Neural cell (in vitro differentiated cells): ENCODE results near the gene RNGTT. TPM values are rescaled to one million over a fixed set of nuclear protein-coding genes. Genes with fewer than 3 reads are reported as not detected.

Experiments used
- H2AFZ ChIP-seq: fragments of 200-600, 300-800 bp; sonication (generic), shearing (Covaris generic); 2 replicates; pipeline ENCODE4 v1.6.0; 2014; ENCODE audit warnings: low read depth, mild to moderate bottlenecking, antibody characterized with exemption, low read length, moderate library complexity
- H3F3A ChIP-seq: fragments of 200-600 bp; shearing (Covaris generic); 2 replicates; pipeline ENCODE4 v1.6.1; 2016; ENCODE audit warnings: mild to moderate bottlenecking, moderate library complexity, mixed read lengths, antibody characterized with exemption, low read length; ENCODE audit not compliant: insufficient read depth, poor library complexity, severe bottlenecking
- H3K27ac ChIP-seq: fragments of 200-600, 300-800 bp; sonication (generic), shearing (Covaris generic); 2 replicates; pipeline ENCODE4 v1.5.1; 2014; ENCODE audit warnings: mild to moderate bottlenecking, low read length, moderate library complexity
- H3K27me3 ChIP-seq: fragments of 300-800, 200-600 bp; sonication (generic), shearing (Covaris generic); 2 replicates; pipeline ENCODE4 v1.6.0; 2014; ENCODE audit warnings: mild to moderate bottlenecking, low read depth, low read length, moderate library complexity; ENCODE audit not compliant: insufficient read depth
- H3K36me3 ChIP-seq: fragments of 300-800, 200-600 bp; sonication (generic), shearing (Covaris generic); 2 replicates; pipeline ENCODE4 v1.5.1; 2014; ENCODE audit warnings: mild to moderate bottlenecking, antibody characterized with exemption, low read length, moderate library complexity; ENCODE audit not compliant: insufficient read depth
- H3K4me2 ChIP-seq: fragments of 300-800, 200-600 bp; sonication (generic), shearing (Covaris generic); 2 replicates; pipeline ENCODE4 v1.6.0; 2014; ENCODE audit warnings: mild to moderate bottlenecking, low read length
- H3K4me3 ChIP-seq: fragments of 300-800, 200-600 bp; sonication (generic), shearing (Covaris generic); 2 replicates; pipeline ENCODE4 v1.5.1; 2014; ENCODE audit warnings: mild to moderate bottlenecking, low read length, moderate library complexity
- H3K79me2 ChIP-seq: fragments of 200-600 bp; shearing (Covaris generic); replicated peaks from 2 replicates; pipeline ENCODE4 v1.6.0; 2014; ENCODE audit warnings: mild to moderate bottlenecking, low read length, moderate library complexity; ENCODE audit not compliant: insufficient read depth
- H3K9ac ChIP-seq: fragments of 300-800, 200-600 bp; sonication (generic), shearing (Covaris generic); 2 replicates; pipeline ENCODE4 v1.6.1; 2016; ENCODE audit warnings: mild to moderate bottlenecking, low read length, mixed read lengths
- H3K9me2 ChIP-seq: fragments of 200-600 bp; shearing (Covaris generic); 2 replicates; pipeline ENCODE4 v1.6.1; 2016; ENCODE audit warnings: mild to moderate bottlenecking, low read length, mixed read lengths; ENCODE audit not compliant: insufficient read depth
- H3K9me3 ChIP-seq: fragments of 200-600, 300-800 bp; sonication (generic), shearing (Covaris generic); 2 replicates; pipeline ENCODE4 v1.6.1; 2016; ENCODE audit warnings: mild to moderate bottlenecking, mixed run types, low read length, moderate library complexity, mixed read lengths
- H4K20me1 ChIP-seq: fragments of 200-600 bp; shearing (Covaris generic); 2 replicates; pipeline ENCODE4 v1.6.1; 2016; ENCODE audit warnings: mild to moderate bottlenecking, mixed run types; ENCODE audit not compliant: insufficient read depth
- EP300 ChIP-seq: fragments of 450-650 bp; conservative IDR thresholded peaks from 2 replicates; pipeline ENCODE4 v1.6.1; 2014; ENCODE audit warnings: antibody characterized with exemption, mild to moderate bottlenecking, moderate library complexity; ENCODE audit not compliant: poor library complexity, severe bottlenecking
- EZH2 ChIP-seq: fragments of 200-600, 300-800 bp; shearing (Covaris generic), sonication (generic); IDR thresholded peaks from 2 replicates; pipeline ENCODE4 v1.6.1; 2014; ENCODE audit warnings: antibody characterized with exemption, low read length, borderline replicate concordance, mild to moderate bottlenecking; ENCODE audit not compliant: insufficient read depth, poor library complexity, severe bottlenecking
- MXI1 ChIP-seq: fragments of 450-650 bp; conservative IDR thresholded peaks from 2 replicates; pipeline ENCODE4 v1.6.1; 2014; ENCODE audit warnings: antibody characterized with exemption, mild to moderate bottlenecking; ENCODE audit not compliant: poor library complexity, severe bottlenecking
- POLR2AphosphoS5 ChIP-seq: IDR thresholded peaks from 2 replicates; pipeline ENCODE4 v1.6.1; 2012
- RAD21 ChIP-seq: fragments of 450-650 bp; conservative IDR thresholded peaks from 2 replicates; pipeline ENCODE4 v1.6.1; 2014; ENCODE audit warnings: antibody characterized with exemption, mild to moderate bottlenecking, moderate library complexity
- REST ChIP-seq: IDR thresholded peaks from 2 replicates; pipeline ENCODE4 v1.6.1; 2012; ENCODE audit warnings: borderline replicate concordance
- SMC3 ChIP-seq: fragments of 450-650 bp; conservative IDR thresholded peaks from 2 replicates; pipeline ENCODE4 v1.6.1; 2014; ENCODE audit warnings: antibody characterized with exemption, mild to moderate bottlenecking, moderate library complexity; ENCODE audit not compliant: poor library complexity
- TAF1 ChIP-seq: IDR thresholded peaks from 2 replicates; pipeline ENCODE4 v1.6.1; 2012; ENCODE audit warnings: low read depth
- polyA plus RNA-seq: library from polyadenylated mRNA; depleted of rRNA; stranded (reverse); fragments of >200 nt; gene quantifications from 2 replicates; pipeline ENCODE4 v1.2.3, GENCODE V29; 2014
- TF ChIP-seq, protein P1 (sequence below): fragments of 450-650 bp; IDR thresholded peaks from 2 replicates; pipeline ENCODE4 v1.5.1; 2014; ENCODE audit warnings: antibody characterized with exemption, mild to moderate bottlenecking, moderate library complexity; ENCODE audit not compliant: poor library complexity, severe bottlenecking

RNGTT gene
- polyA plus RNA-seq, 1 donor from 2014 or later = 28.3 TPM

DNA sequence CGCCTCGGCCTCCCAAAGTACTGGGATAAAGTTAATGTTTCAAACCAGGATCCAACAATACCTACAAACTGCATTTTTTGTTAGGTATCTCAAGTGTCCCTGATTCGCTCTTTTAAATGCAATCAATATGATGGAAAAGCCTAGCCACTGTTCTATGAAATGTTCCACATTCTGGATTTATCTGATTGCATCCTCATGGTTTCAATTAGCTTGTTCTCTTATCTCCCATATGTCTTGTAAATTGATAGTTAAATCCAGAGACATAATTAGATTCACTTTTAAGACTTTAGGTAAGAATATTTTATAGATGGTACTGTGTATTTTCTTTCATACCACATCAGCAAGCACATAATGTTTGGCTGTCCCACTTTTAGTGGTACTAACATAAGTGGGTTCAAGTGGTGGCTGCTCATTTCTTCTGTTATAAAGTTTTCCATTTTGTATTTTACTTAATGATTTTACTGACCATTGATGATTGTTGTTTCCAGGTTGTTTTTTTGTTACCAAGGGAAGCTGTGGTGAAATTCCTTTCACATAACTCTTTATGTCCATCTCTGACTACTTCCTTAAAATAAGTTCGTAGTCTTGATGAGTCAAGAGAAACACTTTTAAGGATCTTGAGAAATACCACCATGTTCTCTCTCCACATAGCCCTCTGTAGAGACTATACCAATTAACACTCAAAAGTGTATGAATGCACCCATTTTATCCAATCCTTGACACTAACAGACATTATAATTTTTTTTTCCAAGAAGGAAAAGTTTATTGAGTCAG is 40.5 kb downstream of the RNGTT start:
- Histone ChIP-seq H3K4me2 (no peak overlapping the region), H3K79me2 (no peaks in the 10 kb centered on the region), H3K9me3 (no peaks in the 10 kb centered on the region), H3K36me3 (peaks cover 4% of the 10 kb centered on the region), H2AFZ (no peak overlapping the region), H3K27me3 (no peaks in the 10 kb centered on the region), H3F3A (no peaks in the 10 kb centered on the region), H3K9ac (no peak overlapping the region), H3K27ac (no peak overlapping the region), H3K9me2 (no peaks in the 10 kb centered on the region), H4K20me1 (no peaks in the 10 kb centered on the region), H3K4me3 (no peak overlapping the region)
- TF ChIP-seq, protein P1, sequence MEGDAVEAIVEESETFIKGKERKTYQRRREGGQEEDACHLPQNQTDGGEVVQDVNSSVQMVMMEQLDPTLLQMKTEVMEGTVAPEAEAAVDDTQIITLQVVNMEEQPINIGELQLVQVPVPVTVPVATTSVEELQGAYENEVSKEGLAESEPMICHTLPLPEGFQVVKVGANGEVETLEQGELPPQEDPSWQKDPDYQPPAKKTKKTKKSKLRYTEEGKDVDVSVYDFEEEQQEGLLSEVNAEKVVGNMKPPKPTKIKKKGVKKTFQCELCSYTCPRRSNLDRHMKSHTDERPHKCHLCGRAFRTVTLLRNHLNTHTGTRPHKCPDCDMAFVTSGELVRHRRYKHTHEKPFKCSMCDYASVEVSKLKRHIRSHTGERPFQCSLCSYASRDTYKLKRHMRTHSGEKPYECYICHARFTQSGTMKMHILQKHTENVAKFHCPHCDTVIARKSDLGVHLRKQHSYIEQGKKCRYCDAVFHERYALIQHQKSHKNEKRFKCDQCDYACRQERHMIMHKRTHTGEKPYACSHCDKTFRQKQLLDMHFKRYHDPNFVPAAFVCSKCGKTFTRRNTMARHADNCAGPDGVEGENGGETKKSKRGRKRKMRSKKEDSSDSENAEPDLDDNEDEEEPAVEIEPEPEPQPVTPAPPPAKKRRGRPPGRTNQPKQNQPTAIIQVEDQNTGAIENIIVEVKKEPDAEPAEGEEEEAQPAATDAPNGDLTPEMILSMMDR = no peak
- no peak for TF ChIP-seq MXI1
- no peak for TF ChIP-seq POLR2AphosphoS5
- TF ChIP-seq EP300 = no peak
- no peak for TF ChIP-seq SMC3
- TF ChIP-seq REST = no peak
- TF ChIP-seq RAD21 = no peak
- TF ChIP-seq TAF1 = no peak
- TF ChIP-seq EZH2 = no peak

GRCh38 chr6:88921734-88922133 is 41.7 kb downstream of the RNGTT start:
- H3K27me3 ChIP-seq = no peaks in the 10 kb centered on the region
- H3K79me2 ChIP-seq = no peaks in the 10 kb centered on the region
- peaks cover 4% of the 10 kb centered on the region for H3K36me3 ChIP-seq
- H3K4me2 ChIP-seq = no peak overlapping the region
- no peaks in the 10 kb centered on the region for H3K9me3 ChIP-seq
- TF ChIP-seq SMC3 (no peak), RAD21 (no peak), MXI1 (no peak), EZH2 (no peak), EP300 (no peak), TAF1 (no peak), POLR2AphosphoS5 (no peak), REST (no peak)
- TF ChIP-seq, protein P1 = no peak
- no peaks in the 10 kb centered on the region for H3F3A ChIP-seq
- H3K27ac ChIP-seq = no peak overlapping the region
- no peak overlapping the region for H2AFZ ChIP-seq
- H3K9ac ChIP-seq = no peak overlapping the region
- H3K9me2 ChIP-seq = no peaks in the 10 kb centered on the region
- no peak overlapping the region for H3K4me3 ChIP-seq
- H4K20me1 ChIP-seq = no peaks in the 10 kb centered on the region
